ENCODE data around the gene CA10.

DNA sequence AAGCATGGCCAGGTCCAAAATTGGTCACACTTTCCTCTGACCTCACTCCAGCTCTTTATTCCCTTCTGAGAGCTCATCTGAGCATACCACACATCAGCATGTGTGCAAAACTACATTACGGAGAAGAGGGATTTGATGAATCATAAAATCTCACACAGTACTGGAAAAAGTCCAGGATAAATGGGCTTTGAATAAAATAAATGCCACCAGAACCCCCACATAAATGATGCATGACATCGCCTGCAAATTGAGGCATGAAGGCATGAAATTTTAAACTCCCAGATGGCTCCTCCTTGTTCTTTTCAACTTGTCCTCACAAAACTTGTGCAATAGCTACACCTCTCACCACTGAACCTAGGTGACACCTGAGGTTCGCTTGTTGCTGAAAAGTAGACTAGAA, 439.5 kb downstream of the CA10 start:
- TF ChIP-seq, protein P1, sequence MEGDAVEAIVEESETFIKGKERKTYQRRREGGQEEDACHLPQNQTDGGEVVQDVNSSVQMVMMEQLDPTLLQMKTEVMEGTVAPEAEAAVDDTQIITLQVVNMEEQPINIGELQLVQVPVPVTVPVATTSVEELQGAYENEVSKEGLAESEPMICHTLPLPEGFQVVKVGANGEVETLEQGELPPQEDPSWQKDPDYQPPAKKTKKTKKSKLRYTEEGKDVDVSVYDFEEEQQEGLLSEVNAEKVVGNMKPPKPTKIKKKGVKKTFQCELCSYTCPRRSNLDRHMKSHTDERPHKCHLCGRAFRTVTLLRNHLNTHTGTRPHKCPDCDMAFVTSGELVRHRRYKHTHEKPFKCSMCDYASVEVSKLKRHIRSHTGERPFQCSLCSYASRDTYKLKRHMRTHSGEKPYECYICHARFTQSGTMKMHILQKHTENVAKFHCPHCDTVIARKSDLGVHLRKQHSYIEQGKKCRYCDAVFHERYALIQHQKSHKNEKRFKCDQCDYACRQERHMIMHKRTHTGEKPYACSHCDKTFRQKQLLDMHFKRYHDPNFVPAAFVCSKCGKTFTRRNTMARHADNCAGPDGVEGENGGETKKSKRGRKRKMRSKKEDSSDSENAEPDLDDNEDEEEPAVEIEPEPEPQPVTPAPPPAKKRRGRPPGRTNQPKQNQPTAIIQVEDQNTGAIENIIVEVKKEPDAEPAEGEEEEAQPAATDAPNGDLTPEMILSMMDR (IDR thresholded peaks at IDR 0.05; ENCODE audit: low read depth, low read length, poor library complexity, severe bottlenecking): no peak
- TF ChIP-seq EZH2phosphoT487 (IDR thresholded peaks at IDR 0.05; ENCODE audit: borderline replicate concordance, low read length): no peak

Data from DOHH2 (cell line).